K562 (cell line): ENCODE results near the gene ZBED4. TPM values are rescaled to one million over a fixed set of nuclear protein-coding genes. Genes with fewer than 3 reads are reported as not detected.

ENCODE experiments used
- ATAC-seq: fragments of 200-7000 bp; cut with Tn5 transposase; 3 replicates; pipeline ENCODE4 v1.9.1; 2020; ENCODE audit warnings: moderate library complexity
- BruUV-seq: library from RNA; stranded (reverse); fragments of 400-500 nt; replicated peaks from 2 replicates; lab custom pipeline; 2021; lab: Mats Ljungman, UMichigan
- CTCF ChIA-PET: fragments of 300-600 bp; formaldehyde crosslinking; extraction: SDS; loops from one replicate; lab custom pipeline; 2021; ENCODE audit warnings: low intra/inter-chr PET ratio; lab: Yijun Ruan, JAX
- POLR2A ChIA-PET: fragments of 300-600, 350-650 bp; sonication (Branson Sonifier 250); formaldehyde crosslinking; extraction: SDS; loops from one replicate; lab custom pipeline; 2021; ENCODE audit warnings: antibody characterized with exemption, inconsistent platforms; lab: Yijun Ruan, JAX
- DNase-seq, 4 experiments: peaks; one replicate each; pipeline versions ENCODE4 v3.0.0 to v3.0.0-alpha.2; 2011 to 2018; ENCODE audit warnings: low spot score in 3 of 4, mixed read lengths in 3 of 4; ENCODE audit errors: extremely low read depth in 1 of 4
- FAIRE-seq: peaks from 2 replicates; lab custom pipeline; 2011; peaks lifted over from hg19 to GRCh38; lab: Jason Lieb, UNC
- H2AFZ ChIP-seq: 2 replicates; pipeline ENCODE4 v1.6.0; 2011; ENCODE audit warnings: low read depth, low read length, control low read depth, inconsistent platforms
- H3K27ac ChIP-seq: fragments of 200-600 bp; 3 replicates; pipeline ENCODE4 v1.8.0; 2011; ENCODE audit warnings: low read depth, mild to moderate bottlenecking, control low read depth, inconsistent platforms, low read length, moderate library complexity, mixed read lengths; ENCODE audit errors: extremely low read depth
- H3K27me3 ChIP-seq, 2 experiments: fragments of 300-600 bp in 1 of 2; 2 replicates in 1 of 2; 3 replicates in 1 of 2; pipeline versions ENCODE4 v1.6.0 to v1.8.0; 2011; ENCODE audit warnings: inconsistent platforms in 2 of 2, low read length in 2 of 2, mild to moderate bottlenecking in 1 of 2, mixed read lengths in 1 of 2, moderate library complexity in 1 of 2; ENCODE audit not compliant: control insufficient read depth in 2 of 2, insufficient read depth in 2 of 2
- H3K36me3 ChIP-seq: fragments of 300-600 bp; 3 replicates; pipeline ENCODE4 v1.8.0; 2011; ENCODE audit warnings: mild to moderate bottlenecking, low read length, inconsistent platforms; ENCODE audit not compliant: control insufficient read depth, insufficient read depth
- H3K4me1 ChIP-seq, 2 experiments: fragments of 200-600 bp in 1 of 2; replicated peaks in 1 of 2; 2 replicates in 1 of 2; 3 replicates in 1 of 2; pipeline versions ENCODE4 v1.5.1 to v1.8.0; 2011; ENCODE audit warnings: inconsistent platforms in 2 of 2, low read length in 2 of 2, mild to moderate bottlenecking in 1 of 2, mixed read lengths in 1 of 2, moderate library complexity in 1 of 2; ENCODE audit not compliant: control insufficient read depth in 2 of 2, insufficient read depth in 2 of 2
- H3K4me2 ChIP-seq: 2 replicates; pipeline ENCODE4 v1.6.1; 2011; ENCODE audit warnings: low read length, control low read depth, inconsistent platforms, mixed read lengths; ENCODE audit not compliant: insufficient read depth
- H3K4me3 ChIP-seq: fragments of 200-600 bp; sonication (generic), shearing (Covaris generic); 2 replicates; pipeline ENCODE4 v1.5.1; 2016; ENCODE audit warnings: control low read depth, inconsistent platforms
- H3K79me2 ChIP-seq: fragments of 200-600 bp; 3 replicates; pipeline ENCODE4 v1.8.0; 2011; ENCODE audit warnings: low read length, inconsistent platforms; ENCODE audit not compliant: control insufficient read depth, insufficient read depth
- H3K9ac ChIP-seq, 2 experiments: 2 replicates each; pipeline versions ENCODE4 v1.6.0 to v1.6.1; 2011; ENCODE audit warnings: low read depth in 2 of 2, low read length in 2 of 2, control low read depth in 1 of 2, inconsistent platforms in 1 of 2, mild to moderate bottlenecking in 1 of 2, mixed read lengths in 1 of 2; ENCODE audit not compliant: insufficient read depth in 1 of 2
- H3K9me1 ChIP-seq: one replicate; pipeline ENCODE4 v1.6.0; 2011; ENCODE audit warnings: inconsistent platforms, mild to moderate bottlenecking, low read length, moderate library complexity; ENCODE audit not compliant: control insufficient read depth, insufficient read depth
- H3K9me3 ChIP-seq: replicated peaks from 2 replicates; pipeline ENCODE4 v1.5.1; 2011; ENCODE audit warnings: low read depth, low read length, inconsistent platforms; ENCODE audit not compliant: control insufficient read depth, insufficient read depth
- H4K20me1 ChIP-seq: replicated peaks from 2 replicates; pipeline ENCODE4 v1.6.1; 2011; ENCODE audit warnings: low read length, inconsistent platforms, mixed read lengths; ENCODE audit not compliant: control insufficient read depth, insufficient read depth
- BHLHE40 ChIP-seq: IDR thresholded peaks from 2 replicates; pipeline ENCODE4 v1.6.1; 2011; ENCODE audit warnings: low read length, improper control_type of control experiment
- FIP1L1 ChIP-seq: fragments of 200-400 bp; formaldehyde crosslinking; IDR thresholded peaks from 2 replicates; pipeline ENCODE4 v1.6.1; 2018; ENCODE audit warnings: mild to moderate bottlenecking, low read depth, low read length; ENCODE audit not compliant: poor library complexity, severe bottlenecking
- LEF1 ChIP-seq: fragments of 450-650 bp; IDR thresholded peaks from 2 replicates; pipeline ENCODE4 v1.6.1; 2016; ENCODE audit warnings: mild to moderate bottlenecking
- NELFE ChIP-seq: IDR thresholded peaks from 2 replicates; pipeline ENCODE4 v1.6.1; 2011; ENCODE audit warnings: mild to moderate bottlenecking; ENCODE audit not compliant: insufficient read depth, insufficient read length
- POLR2B ChIP-seq: fragments of 450-650 bp; IDR thresholded peaks from 2 replicates; pipeline ENCODE4 v1.6.1; 2018; ENCODE audit warnings: low read depth; ENCODE audit not compliant: partially characterized antibody
- POLR2G ChIP-seq: fragments of 200-400 bp; formaldehyde crosslinking; IDR thresholded peaks from 2 replicates; pipeline ENCODE4 v1.6.1; 2017; ENCODE audit warnings: low read depth, mild to moderate bottlenecking, antibody characterized with exemption, low read length, moderate library complexity
- ZBTB7A ChIP-seq: IDR thresholded peaks from 2 replicates; pipeline ENCODE4 v1.6.1; 2011; ENCODE audit warnings: low read depth, mild to moderate bottlenecking, low read length, moderate library complexity, borderline replicate concordance; ENCODE audit not compliant: control insufficient read depth
- WGBS: fragments of 100-300 bp; shearing (Covaris generic); methylation state at CpG from one replicate; pipeline ENCODE4 v1.1.6; 2016; ENCODE audit warnings: low coverage, mixed read lengths; ENCODE audit not compliant: insufficient coverage; ENCODE audit errors: missing lambda C conversion rate; 5-methylcytosine and 5-hydroxymethylcytosine counted together
- in situ Hi-C: fragments of 300-500 bp; cut with MboI; formaldehyde crosslinking; loops from 4 replicates; pipeline ENCODE4 v1.15.0; 2018; ENCODE audit warnings: inconsistent platforms, mixed read lengths
- intact Hi-C: fragments of 100-400 bp; cut with micrococcal nuclease; formaldehyde crosslinking; loops from 2 replicates; pipeline ENCODE4 v1.14.2; 2022
- polyA plus RNA-seq, 8 experiments: library from polyadenylated mRNA; depleted of rRNA in 4 of 8; stranded (reverse) in 5 of 8; unstranded in 3 of 8; fragments of >200 nt; fragmentation: Nextera tagmentation in 2 of 8; fragmentation: Illumina TruSeq in 1 of 8; extraction: Ambion mirVana in 2 of 8; extraction: Trizol in 1 of 8; gene quantifications; 2 replicates each; pipeline versions ENCODE4 v1.2.1 to v1.2.3, GENCODE V29; 2011 to 2014; ENCODE audit warnings: inconsistent platforms in 1 of 8, missing spikeins in 1 of 8
- total RNA-seq, 7 experiments: library from RNA; depleted of rRNA in 6 of 7; stranded (reverse); fragments of >200 nt in 6 of 7; fragmentation: Illumina TruSeq in 2 of 7; extraction: Trizol in 2 of 7; gene quantifications; 2 replicates each; pipeline versions ENCODE4 v1.2.1 to v1.2.3, GENCODE V29; 2011 to 2021; ENCODE audit warnings: low replicate concordance in 1 of 7
- TF ChIP-seq, protein P1 (sequence below), 2 experiments: IDR thresholded peaks; 2 replicates each; pipeline ENCODE4 v1.6.1; 2012; ENCODE audit warnings: improper control_type of control experiment in 2 of 2, low read depth in 2 of 2, low read length in 2 of 2, borderline replicate concordance in 1 of 2
- TF ChIP-seq, protein P2 (sequence below): sonication (generic); formaldehyde crosslinking; IDR thresholded peaks from 2 replicates; pipeline ENCODE4 v1.8.1; 2023; ENCODE audit warnings: mild to moderate bottlenecking, missing genetic modification reagents

Gene ZBED4
- total and polyA plus RNA-seq, 9 of the 15 experiments (the other 6 are each of a cell fraction or from before 2014, with no cell fraction given) = 1.5 to 16.8 (median 7.4) TPM

DNA sequence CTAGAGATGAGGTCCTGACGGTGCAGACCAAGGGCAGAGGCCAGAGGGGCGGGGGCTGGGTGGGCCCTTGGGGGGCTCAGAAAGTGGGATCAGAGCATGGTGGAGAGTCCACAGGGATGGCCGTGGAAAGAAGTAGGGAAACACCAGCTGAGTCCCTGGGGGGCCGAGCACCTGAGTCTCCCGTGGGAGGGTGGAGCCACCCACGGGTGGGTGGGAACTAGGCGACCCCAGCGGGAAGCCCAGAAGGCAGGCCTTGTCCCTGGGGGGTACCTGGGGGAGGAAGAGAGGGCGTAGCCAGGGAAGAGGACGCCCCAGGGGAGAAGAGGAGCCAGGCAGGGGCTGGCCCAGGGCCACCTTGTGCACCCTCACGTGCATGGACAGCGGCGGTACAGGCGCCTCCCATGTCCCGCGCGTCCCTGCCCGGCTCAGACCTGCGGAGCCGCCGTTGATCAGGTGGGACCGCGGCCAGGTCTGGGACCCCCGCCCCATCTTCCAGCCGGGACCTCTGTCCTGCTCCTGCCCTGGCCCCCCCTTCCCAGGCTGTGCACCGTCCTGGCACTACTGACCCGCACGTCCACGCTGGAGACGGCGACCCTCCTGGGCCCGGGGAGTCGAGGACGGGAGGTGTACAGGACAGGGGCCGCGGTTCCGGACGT, 75.0 kb downstream of the ZBED4 start:
- Histone ChIP-seq H2AFZ (no peak overlapping the region), H3K4me1 (peaks cover 4 to 37% of the 10 kb centered on the region in 2 experiments; a peak in 3 of 5 replicates), H3K9me1 (no peaks in the 10 kb centered on the region), H3K9ac (no peak overlapping the region), H3K27ac (no peak overlapping the region)
- no peak for DNase-seq
- TF ChIP-seq LEF1 = no peak
- no peak for TF ChIP-seq POLR2B
- peak; percentile 23; the same call in 1 of the 2 replicates for TF ChIP-seq POLR2G
- no peak for TF ChIP-seq NELFE
- no peak for TF ChIP-seq ZBTB7A
- TF ChIP-seq BHLHE40 = 0 out of 2 replicates have a peak, but pooled peaks have one; percentile 36
- TF ChIP-seq, protein P1, sequence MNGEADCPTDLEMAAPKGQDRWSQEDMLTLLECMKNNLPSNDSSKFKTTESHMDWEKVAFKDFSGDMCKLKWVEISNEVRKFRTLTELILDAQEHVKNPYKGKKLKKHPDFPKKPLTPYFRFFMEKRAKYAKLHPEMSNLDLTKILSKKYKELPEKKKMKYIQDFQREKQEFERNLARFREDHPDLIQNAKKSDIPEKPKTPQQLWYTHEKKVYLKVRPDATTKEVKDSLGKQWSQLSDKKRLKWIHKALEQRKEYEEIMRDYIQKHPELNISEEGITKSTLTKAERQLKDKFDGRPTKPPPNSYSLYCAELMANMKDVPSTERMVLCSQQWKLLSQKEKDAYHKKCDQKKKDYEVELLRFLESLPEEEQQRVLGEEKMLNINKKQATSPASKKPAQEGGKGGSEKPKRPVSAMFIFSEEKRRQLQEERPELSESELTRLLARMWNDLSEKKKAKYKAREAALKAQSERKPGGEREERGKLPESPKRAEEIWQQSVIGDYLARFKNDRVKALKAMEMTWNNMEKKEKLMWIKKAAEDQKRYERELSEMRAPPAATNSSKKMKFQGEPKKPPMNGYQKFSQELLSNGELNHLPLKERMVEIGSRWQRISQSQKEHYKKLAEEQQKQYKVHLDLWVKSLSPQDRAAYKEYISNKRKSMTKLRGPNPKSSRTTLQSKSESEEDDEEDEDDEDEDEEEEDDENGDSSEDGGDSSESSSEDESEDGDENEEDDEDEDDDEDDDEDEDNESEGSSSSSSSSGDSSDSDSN (IDR thresholded peaks at IDR 0.05; ENCODE audit: borderline replicate concordance in 1 of 2, low read depth in 2 of 2, low read length in 2 of 2) = no peak
- TF ChIP-seq FIP1L1 = peak; percentile 14
- TF ChIP-seq, protein P2, sequence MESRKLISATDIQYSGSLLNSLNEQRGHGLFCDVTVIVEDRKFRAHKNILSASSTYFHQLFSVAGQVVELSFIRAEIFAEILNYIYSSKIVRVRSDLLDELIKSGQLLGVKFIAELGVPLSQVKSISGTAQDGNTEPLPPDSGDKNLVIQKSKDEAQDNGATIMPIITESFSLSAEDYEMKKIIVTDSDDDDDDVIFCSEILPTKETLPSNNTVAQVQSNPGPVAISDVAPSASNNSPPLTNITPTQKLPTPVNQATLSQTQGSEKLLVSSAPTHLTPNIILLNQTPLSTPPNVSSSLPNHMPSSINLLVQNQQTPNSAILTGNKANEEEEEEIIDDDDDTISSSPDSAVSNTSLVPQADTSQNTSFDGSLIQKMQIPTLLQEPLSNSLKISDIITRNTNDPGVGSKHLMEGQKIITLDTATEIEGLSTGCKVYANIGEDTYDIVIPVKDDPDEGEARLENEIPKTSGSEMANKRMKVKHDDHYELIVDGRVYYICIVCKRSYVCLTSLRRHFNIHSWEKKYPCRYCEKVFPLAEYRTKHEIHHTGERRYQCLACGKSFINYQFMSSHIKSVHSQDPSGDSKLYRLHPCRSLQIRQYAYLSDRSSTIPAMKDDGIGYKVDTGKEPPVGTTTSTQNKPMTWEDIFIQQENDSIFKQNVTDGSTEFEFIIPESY = peak; percentile 56; the same call in 1 of the 2 replicates
- TF ChIP-seq, all 486 proteins: peak for 4
- H3K79me2 ChIP-seq = no peaks in the 10 kb centered on the region
- ATAC-seq (no peak), FAIRE-seq (no peak)
- no peaks in the 10 kb centered on the region for H3K27me3 ChIP-seq
- 0 out of 3 replicates have a peak, but pooled peaks cover 2% of the 10 kb centered on the region for H3K36me3 ChIP-seq
- H3K4me3 ChIP-seq = no peak overlapping the region
- H3K4me2 ChIP-seq = no peak overlapping the region
- ChIA-PET CTCF (interaction anchor here (2.9 to 3.4 kb wide), 2 partner anchors 84 to 102 kb away, joined by 12 to 37 read pairs; partner anchors contain the start of gene IL17REL), POLR2A (no interaction called here)
- in situ Hi-C loops (no loop called here), intact Hi-C loops (loop anchor here (1.0 kb wide), 1 partner anchor 102 kb away; no protein-coding TSS in a partner anchor)
- BruUV-seq = no TSS peak
- H3K9me3 ChIP-seq = no peaks in the 10 kb centered on the region
- WGBS = 28% methylated on average over 12 of the region's 38 CpGs
- no peaks in the 10 kb centered on the region for H4K20me1 ChIP-seq
